A673 (cell line): ENCODE measurements around the gene MOB3C. TPM values are rescaled to one million over a fixed set of nuclear protein-coding genes. Genes with fewer than 3 reads are reported as not detected.

Experiments
- BruUV-seq: library from RNA; stranded (reverse); fragments of 400-500 nt; replicated peaks from 2 replicates; lab custom pipeline; 2021; lab: Mats Ljungman, UMichigan
- CTCF ChIA-PET: fragments of 300-600 bp; sonication (Branson Sonifier 250); formaldehyde crosslinking; loops from one replicate; lab custom pipeline; 2022; ENCODE audit warnings: antibody characterized with exemption; lab: Charles Lee
- POLR2A ChIA-PET: fragments of 300-600 bp; sonication (Branson Sonifier 250); formaldehyde crosslinking; loops from one replicate; lab custom pipeline; 2022; ENCODE audit warnings: antibody characterized with exemption; ENCODE audit not compliant: low non-redundant PET; lab: Charles Lee
- DNase-seq: peaks from one replicate; pipeline ENCODE4 v3.0.0-alpha.2; 2015; ENCODE audit warnings: low spot score
- H3K27ac ChIP-seq: fragments of 200-600 bp; sonication (generic); 2 replicates; pipeline ENCODE4 v1.5.1; 2016; ENCODE audit warnings: mixed run types, low read depth, mild to moderate bottlenecking, mixed read lengths, antibody characterized with exemption, low read length; ENCODE audit not compliant: poor library complexity, severe bottlenecking
- H3K27me3 ChIP-seq: fragments of 200-600 bp; sonication (generic); replicated peaks from 2 replicates; pipeline ENCODE4 v1.6.1; 2017; ENCODE audit warnings: mixed run types, low read depth, mild to moderate bottlenecking, mixed read lengths, antibody characterized with exemption, low read length; ENCODE audit not compliant: insufficient read depth, poor library complexity
- H3K36me3 ChIP-seq: fragments of 200-600 bp; sonication (generic); 2 replicates; pipeline ENCODE4 v1.6.1; 2016; ENCODE audit warnings: mixed run types, mild to moderate bottlenecking, mixed read lengths, antibody characterized with exemption, low read length; ENCODE audit not compliant: insufficient read depth, poor library complexity, severe bottlenecking
- H3K4me1 ChIP-seq: fragments of 200-600 bp; sonication (generic); 2 replicates; pipeline ENCODE4 v1.6.1; 2017; ENCODE audit warnings: mixed run types, mild to moderate bottlenecking, mixed read lengths, antibody characterized with exemption, low read length; ENCODE audit not compliant: insufficient read depth, poor library complexity, severe bottlenecking
- H3K4me3 ChIP-seq: fragments of 200-600 bp; sonication (generic); 2 replicates; pipeline ENCODE4 v1.5.1; 2016; ENCODE audit warnings: low read depth, mixed run types, mild to moderate bottlenecking, mixed read lengths, low read length; ENCODE audit not compliant: poor library complexity, severe bottlenecking
- H3K9me3 ChIP-seq: fragments of 200-600 bp; sonication (generic); 2 replicates; pipeline ENCODE4 v1.6.1; 2016; ENCODE audit warnings: mixed run types, low read depth, mild to moderate bottlenecking, mixed read lengths, antibody characterized with exemption, low read length; ENCODE audit not compliant: poor library complexity, severe bottlenecking
- CTCF ChIP-seq: fragments of 300-800, 200-600 bp; sonication (generic); conservative IDR thresholded peaks from 2 replicates; pipeline ENCODE4 v1.5.1; 2017; ENCODE audit warnings: low read depth, mild to moderate bottlenecking, antibody characterized with exemption, low read length, moderate library complexity, mixed read lengths
- EZH2 ChIP-seq: fragments of 200-600 bp; sonication (generic); IDR thresholded peaks from 2 replicates; pipeline ENCODE4 v1.6.1; 2017; ENCODE audit warnings: borderline replicate concordance, low read depth, mild to moderate bottlenecking, mixed read lengths, antibody characterized with exemption, low read length; ENCODE audit not compliant: poor library complexity, severe bottlenecking
- intact Hi-C: fragments of 100-400 bp; cut with micrococcal nuclease; formaldehyde crosslinking; loops from one replicate; pipeline ENCODE4 v1.10.0; 2022; ENCODE audit not compliant: unreplicated experiment
- total RNA-seq: library from RNA; stranded (reverse); gene quantifications from 2 replicates; pipeline ENCODE4 v1.2.3, GENCODE V29; 2021

The MOB3C gene
- total RNA-seq, 1 experiment from 2014 or later: 2.5 TPM

GRCh38 chr1:46568461-46568891, 48.1 kb downstream of the MOB3C start:
- CTCF ChIA-PET: no interaction called here

GRCh38 chr1:46563341-46563740, 53.3 kb downstream of the MOB3C start:
- no TSS peak for BruUV-seq
- Histone ChIP-seq H3K27me3 (no peaks in the 10 kb centered on the region), H3K27ac (no peak overlapping the region), H3K4me1 (no peaks in the 10 kb centered on the region), H3K9me3 (no peaks in the 10 kb centered on the region), H3K4me3 (no peak overlapping the region), H3K36me3 (no peaks in the 10 kb centered on the region)
- TF ChIP-seq EZH2 (no peak), CTCF (no peak)
- ChIA-PET POLR2A (no interaction called here), CTCF (no interaction called here)
- intact Hi-C loops: no loop called here
- DNase-seq: no peak

More at GRCh38 chr1:46568461-46568891, 48.1 kb downstream of the MOB3C start:
- no TSS peak for BruUV-seq
- DNase-seq: no peak
- TF ChIP-seq EZH2 (no peak), CTCF (no peak)
- POLR2A ChIA-PET: no interaction called here
- no peaks in the 10 kb centered on the region for H3K9me3 ChIP-seq
- no peak overlapping the region for H3K27ac ChIP-seq
- intact Hi-C loops: no loop called here
- no peaks in the 10 kb centered on the region for H3K4me1 ChIP-seq
- no peaks in the 10 kb centered on the region for H3K36me3 ChIP-seq
- no peaks in the 10 kb centered on the region for H3K27me3 ChIP-seq
- H3K4me3 ChIP-seq: no peak overlapping the region

GRCh38 chr1:46562498-46562897, 54.1 kb downstream of the MOB3C start:
- H3K9me3 ChIP-seq: no peaks in the 10 kb centered on the region
- ChIA-PET POLR2A (no interaction called here), CTCF (interaction anchor here (0.6 kb wide), 1 partner anchor 120 kb away, joined by 3 read pairs; no protein-coding TSS in a partner anchor)
- TF ChIP-seq CTCF: no peak
- TF ChIP-seq EZH2: no peak
- no peaks in the 10 kb centered on the region for H3K27me3 ChIP-seq
- intact Hi-C loops: no loop called here
- DNase-seq: no peak
- H3K4me1 ChIP-seq: no peaks in the 10 kb centered on the region
- no peaks in the 10 kb centered on the region for H3K36me3 ChIP-seq
- H3K27ac ChIP-seq: no peak overlapping the region
- BruUV-seq: no TSS peak
- H3K4me3 ChIP-seq: no peak overlapping the region
